Tibial nerve (tissue), 4 donors: ENCODE results near the gene CDC42BPG.

Source experiments
- CTCF ChIP-seq, 5 experiments: fragments of 200-600 bp in 3 of 5; fragments of 450-650 bp in 2 of 5; sonication (generic) in 3 of 5; IDR thresholded peaks; one replicate each; pipeline ENCODE4 v1.5.1; 2016 to 2019; ENCODE audit warnings: antibody characterized with exemption in 5 of 5, mild to moderate bottlenecking in 3 of 5, moderate library complexity in 2 of 5
- EP300 ChIP-seq, 2 donors: sonication (generic); formaldehyde crosslinking; IDR thresholded peaks; one replicate each; pipeline ENCODE4 v1.6.1; 2017; ENCODE audit warnings: antibody characterized with exemption in 2 of 2, mild to moderate bottlenecking in 1 of 2
- POLR2A ChIP-seq, 2 donors: fragments of 450-650 bp; IDR thresholded peaks; one replicate each; pipeline ENCODE4 v1.6.1; 2017; ENCODE audit warnings: antibody characterized with exemption in 2 of 2, mild to moderate bottlenecking in 2 of 2, moderate library complexity in 2 of 2

- TF ChIP-seq POLR2A (IDR thresholded peaks at IDR 0.05) = no peak
- no peak for TF ChIP-seq CTCF (IDR thresholded peaks at IDR 0.05)
- TF ChIP-seq EP300 (IDR thresholded peaks at IDR 0.05) = no peak
Observed at GRCh38 chr11:64867748-64868462, 23.5 kb upstream of the CDC42BPG start.
